Transverse colon (tissue), 4 donors: Measurements from ENCODE around the gene GLIS1. TPM values are rescaled to one million over a fixed set of nuclear protein-coding genes. Genes with fewer than 3 reads are reported as not detected.
"Not testable (repeated sequence)": the region's sequence is repeated elsewhere in the genome, so short reads cannot be mapped to it uniquely, and the experiment has no call there.

Experiments used
- DNase-seq: peaks from one replicate; pipeline ENCODE4 v3.0.0-alpha.2; 2019
- H3K27ac ChIP-seq, 4 donors: fragments of 200-600 bp; sonication (generic); 2 replicates each; pipeline ENCODE4 v1.5.1; 2016 to 2018; ENCODE audit warnings: inconsistent platforms in 4 of 4
- H3K27me3 ChIP-seq: fragments of 200-600 bp; sonication (generic); 2 replicates; pipeline ENCODE4 v1.5.1; 2017; ENCODE audit warnings: inconsistent platforms
- H3K36me3 ChIP-seq, 4 donors: fragments of 200-600 bp; sonication (generic); 2 replicates each; pipeline ENCODE4 v1.5.1; 2017 to 2019; ENCODE audit warnings: inconsistent platforms in 4 of 4
- H3K4me1 ChIP-seq, 4 donors: fragments of 200-600 bp; sonication (generic); 2 replicates each; pipeline ENCODE4 v1.5.1; 2017 to 2020; ENCODE audit warnings: inconsistent platforms in 4 of 4
- H3K4me3 ChIP-seq, 4 donors: fragments of 200-600 bp; sonication (generic); 1 replicate in 1 of 4; 2 replicates in 3 of 4; pipeline versions ENCODE4 v1.5.1 to v1.6.1; 2017 to 2019; ENCODE audit warnings: inconsistent platforms in 4 of 4
- H3K9me3 ChIP-seq, 2 donors: fragments of 200-600 bp; sonication (generic); 2 replicates each; pipeline ENCODE4 v1.5.1; 2017 to 2019; ENCODE audit warnings: inconsistent platforms in 2 of 2
- CTCF ChIP-seq, 5 experiments: fragments of 200-600 bp in 3 of 5; fragments of 450-650 bp in 2 of 5; sonication (generic) in 3 of 5; IDR thresholded peaks; 1 replicate in 2 of 5; 2 replicates in 3 of 5; pipeline ENCODE4 v1.5.1; 2016 to 2017; ENCODE audit warnings: antibody characterized with exemption in 5 of 5, inconsistent platforms in 3 of 5, mild to moderate bottlenecking in 2 of 5, moderate library complexity in 1 of 5
- EP300 ChIP-seq: sonication (generic); formaldehyde crosslinking; IDR thresholded peaks from one replicate; pipeline ENCODE4 v1.6.1; 2017; ENCODE audit warnings: antibody characterized with exemption, low read depth
- POLR2A ChIP-seq: fragments of 450-650 bp; IDR thresholded peaks from one replicate; pipeline ENCODE4 v1.6.1; 2016; ENCODE audit warnings: antibody characterized with exemption, mild to moderate bottlenecking, moderate library complexity
- POLR2AphosphoS5 ChIP-seq, 3 donors: sonication (generic); formaldehyde crosslinking; IDR thresholded peaks; one replicate each; pipeline ENCODE4 v1.6.1; 2016; ENCODE audit warnings: antibody characterized with exemption in 3 of 3
- WGBS, 2 donors: methylation state at CpG; one replicate each; pipeline ENCODE4 v1.1.5; 2018; ENCODE audit warnings: low coverage in 1 of 2; 5-methylcytosine and 5-hydroxymethylcytosine counted together
- in situ Hi-C, 4 donors: fragments of 200-750 bp; cut with MboI; loops; one replicate each; pipeline versions ENCODE4 v1.15.0 to v1.15.1; 2017; ENCODE audit warnings: low sequenced_read_pairs in 3 of 4, low pct_ligation_motif_present in 1 of 4, low pct_unique_long_range_greater_than_20kb in 1 of 4
- intact Hi-C: fragments of 100-400 bp; cut with DNase I; formaldehyde crosslinking; loops from one replicate; pipeline ENCODE4 v1.15.1; 2023; ENCODE audit warnings: low total_unique reads
- total RNA-seq, 4 donors: library from RNA; depleted of rRNA; stranded (reverse); fragments of >200 nt; gene quantifications; one replicate each; pipeline ENCODE4 v1.1.0, GENCODE V29; 2016

GLIS1 gene
- total RNA-seq, 4 donors from 2014 or later = 0.16 to 0.75 (median 0.27) TPM; not detected in 1

- Histone ChIP-seq H3K27ac (no peak overlapping the region), H3K4me3 (no peak overlapping the region), H3K9me3 (no peaks in the 10 kb centered on the region), H3K36me3 (no peaks in the 10 kb centered on the region), H3K4me1 (no peaks in the 10 kb centered on the region), H3K27me3 (peaks cover 5% of the 10 kb centered on the region)
- intact Hi-C loops (no loop called here), in situ Hi-C loops (no loop called here)
- peak; percentile 2 for DNase-seq
- TF ChIP-seq POLR2AphosphoS5 (IDR thresholded peaks at IDR 0.05) = no peak
- WGBS, 2 donors = 73 to 87% methylated on average over 4 to 12 of the region's 12 CpGs
Measured at GRCh38 chr1:53557830-53558738, 180.9 kb downstream of the GLIS1 start.

GRCh38 chr1:53557369-53557768, 181.6 kb downstream of the GLIS1 start:
- TF ChIP-seq POLR2AphosphoS5 (IDR thresholded peaks at IDR 0.05) (no peak), CTCF (IDR thresholded peaks at IDR 0.05) (no peak)
- in situ Hi-C loops = no loop called here
- H3K4me1 ChIP-seq = no peaks in the 10 kb centered on the region
- no peaks in the 10 kb centered on the region for H3K36me3 ChIP-seq
- no peak overlapping the region for H3K4me3 ChIP-seq
- H3K27ac ChIP-seq = no peak overlapping the region
- H3K27me3 ChIP-seq = no peaks in the 10 kb centered on the region
- intact Hi-C loops = no loop called here
- WGBS, 2 donors = 89% methylated on average over 4 of the region's 4 CpGs; no CpG with 5 or more reads in 1 of the 2 donors
- no peaks in the 10 kb centered on the region for H3K9me3 ChIP-seq
- peak; percentile 3 for DNase-seq

GRCh38 chr1:53556657-53557227, 182.2 kb downstream of the GLIS1 start:
- TF ChIP-seq POLR2A = no peak
- TF ChIP-seq POLR2AphosphoS5 (IDR thresholded peaks at IDR 0.05) = no peak
- no peak for TF ChIP-seq CTCF (IDR thresholded peaks at IDR 0.05)
- TF ChIP-seq EP300 = no peak
- no peaks in the 10 kb centered on the region for H3K36me3 ChIP-seq
- H3K4me1 ChIP-seq = no peaks in the 10 kb centered on the region
- H3K4me3 ChIP-seq = no peak overlapping the region
- H3K9me3 ChIP-seq = no peaks in the 10 kb centered on the region
- intact Hi-C loops = no loop called here
- H3K27me3 ChIP-seq = no peaks in the 10 kb centered on the region
- WGBS, 2 donors = 100% methylated on average over 1 to 3 of the region's 3 CpGs
- no peak overlapping the region for H3K27ac ChIP-seq
- in situ Hi-C loops = no loop called here
- DNase-seq = no peak

GRCh38 chr1:53555620-53556326, 183.2 kb downstream of the GLIS1 start:
- H3K27ac ChIP-seq, H3K4me3 ChIP-seq, H3K9me3 ChIP-seq, H3K27me3 ChIP-seq, intact Hi-C loops, in situ Hi-C loops, H3K4me1 ChIP-seq, DNase-seq, H3K36me3 ChIP-seq: not testable (repeated sequence)
- 71 to 86% methylated on average over 2 of the region's 2 CpGs for WGBS, 2 donors

GRCh38 chr1:53554592-53555305, 184.2 kb downstream of the GLIS1 start:
- 85% methylated on average over 11 of the region's 11 CpGs; no CpG with 5 or more reads in 1 of the 2 donors for WGBS, 2 donors
- Histone ChIP-seq H3K27me3 (no peaks in the 10 kb centered on the region), H3K4me3 (no peak overlapping the region), H3K36me3 (no peaks in the 10 kb centered on the region), H3K27ac (no peak overlapping the region), H3K4me1 (no peaks in the 10 kb centered on the region), H3K9me3 (no peaks in the 10 kb centered on the region)
- peak; percentile 4 for DNase-seq
- in situ Hi-C loops (no loop called here), intact Hi-C loops (no loop called here)
- no peak for TF ChIP-seq POLR2A
